ACC112 (cell line): ENCODE measurements around the gene JPT2.
A peak's percentile ranks its signal among the peaks of the same experiment; 100 is the strongest.

Source experiments
- H2AFZ ChIP-seq: fragments of 200-600 bp; sonication (generic); one replicate; pipeline ENCODE4 v1.6.0; 2017; ENCODE audit warnings: antibody characterized with exemption, low read length; ENCODE audit not compliant: unreplicated experiment
- H3K27ac ChIP-seq: fragments of 200-600 bp; sonication (generic); 2 replicates; pipeline ENCODE4 v1.5.1; 2014; ENCODE audit warnings: low read depth, mild to moderate bottlenecking, antibody characterized with exemption, low read length, moderate library complexity
- H3K27me3 ChIP-seq: fragments of 200-600 bp; sonication (generic); 2 replicates; pipeline ENCODE4 v1.6.1; 2014; ENCODE audit warnings: mild to moderate bottlenecking, antibody characterized with exemption, low read length, moderate library complexity, mixed read lengths; ENCODE audit not compliant: insufficient read depth
- H3K36me3 ChIP-seq: fragments of 200-600 bp; sonication (generic); 2 replicates; pipeline ENCODE4 v1.6.1; 2016; ENCODE audit warnings: mild to moderate bottlenecking, antibody characterized with exemption, low read length, moderate library complexity, mixed read lengths; ENCODE audit not compliant: insufficient read depth
- H3K4me1 ChIP-seq: fragments of 200-600 bp; sonication (generic); one replicate; pipeline ENCODE4 v1.6.1; 2016; ENCODE audit warnings: low read length, mixed read lengths; ENCODE audit not compliant: insufficient read depth, unreplicated experiment, control insufficient read depth
- H3K4me3 ChIP-seq: fragments of 200-600 bp; sonication (generic); 2 replicates; pipeline ENCODE4 v1.5.1; 2014; ENCODE audit warnings: mild to moderate bottlenecking, low read depth, low read length
- H3K79me2 ChIP-seq: fragments of 200-600 bp; sonication (generic); one replicate; pipeline ENCODE4 v1.6.0; 2016; ENCODE audit warnings: low read length; ENCODE audit not compliant: control insufficient read depth, unreplicated experiment, insufficient read depth

Gene JPT2

DNA sequence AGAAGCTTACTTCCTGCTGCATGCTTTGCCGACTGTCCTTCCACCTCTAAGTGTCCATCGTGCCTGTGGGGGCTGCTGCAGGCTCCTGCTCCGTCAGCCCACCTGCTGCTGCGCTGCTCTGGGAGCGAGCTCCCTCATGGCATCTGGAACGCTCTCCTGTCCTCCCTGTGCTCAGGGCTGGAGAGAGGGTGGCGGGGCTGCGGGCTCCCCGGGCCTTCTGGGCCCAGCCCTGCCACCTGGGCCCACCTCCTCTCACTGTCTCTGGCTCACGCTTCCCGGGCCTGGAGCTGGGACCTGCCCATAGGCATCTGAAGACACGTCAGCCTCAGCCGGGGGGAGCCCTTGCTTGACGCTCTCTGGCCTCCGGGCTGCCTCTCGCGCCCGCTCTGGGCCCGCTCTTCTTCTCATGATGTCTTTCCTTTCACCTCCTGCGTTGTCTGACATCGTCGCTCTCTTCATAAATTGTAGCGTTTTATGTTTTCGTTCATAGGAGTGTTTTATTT lies 66.3 kb downstream of the JPT2 start:
- Histone ChIP-seq H3K27ac (no peak overlapping the region), H3K4me1 (peaks cover 11% of the 10 kb centered on the region), H2AFZ (no peak overlapping the region), H3K4me3 (no peak overlapping the region), H3K36me3 (no peaks in the 10 kb centered on the region; the same call in 1 of the 2 replicates), H3K27me3 (no peaks in the 10 kb centered on the region), H3K79me2 (peaks cover 3% of the 10 kb centered on the region)

GRCh38 chr16:1745181-1745899 lies 67.3 kb downstream of the JPT2 start:
- Histone ChIP-seq H3K4me3 (no peak overlapping the region), H3K36me3 (no peaks in the 10 kb centered on the region; the same call in 1 of the 2 replicates), H3K27ac (peak overlapping the region; percentile 69)

DNA sequence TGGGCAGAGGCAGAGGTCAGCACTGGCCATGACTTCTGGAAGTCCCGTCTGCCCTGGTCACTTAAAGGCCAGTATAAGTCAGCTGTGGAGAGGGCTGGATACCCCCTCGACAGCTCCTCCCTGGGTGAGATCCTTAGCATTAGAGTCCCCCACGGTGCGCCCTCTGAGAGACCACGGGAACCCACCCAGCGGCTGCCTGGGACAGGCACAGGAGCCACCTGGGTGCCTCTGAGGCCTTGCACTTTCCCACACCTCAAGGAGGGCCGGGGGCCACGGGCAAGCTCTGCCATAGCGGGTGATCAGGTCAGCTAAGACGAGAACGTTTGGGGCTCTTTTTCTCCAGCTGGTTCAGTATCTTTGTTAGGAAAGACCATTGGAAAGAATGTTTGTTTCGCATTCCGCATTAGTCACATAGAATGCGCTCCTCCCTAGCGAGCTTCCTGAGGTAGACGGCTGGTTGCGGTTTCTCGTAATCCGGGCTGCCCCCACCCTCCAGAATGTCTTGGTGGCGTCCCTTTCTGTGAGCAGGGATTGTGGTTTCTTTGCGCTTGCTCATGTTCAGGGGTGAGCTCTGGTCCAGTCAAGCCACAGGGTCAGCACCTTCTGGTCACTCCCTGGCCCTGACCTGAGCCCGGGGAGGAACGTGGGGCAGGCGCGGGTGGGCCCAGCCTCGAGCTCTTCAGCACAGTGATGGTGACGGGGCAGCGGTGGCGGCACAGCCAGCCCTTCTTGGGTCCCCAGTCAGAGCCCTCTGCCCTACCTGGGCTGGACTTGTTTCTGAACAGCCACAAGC lies 68.0 kb downstream of the JPT2 start:
- Histone ChIP-seq H2AFZ (no peak overlapping the region), H3K27ac (peak overlapping the region; percentile 69), H3K36me3 (no peaks in the 10 kb centered on the region; the same call in 1 of the 2 replicates), H3K27me3 (no peaks in the 10 kb centered on the region), H3K4me1 (peaks cover 11% of the 10 kb centered on the region), H3K4me3 (no peak overlapping the region), H3K79me2 (peaks cover 3% of the 10 kb centered on the region)

More at GRCh38 chr16:1745181-1745899, 67.3 kb downstream of the JPT2 start:
- Histone ChIP-seq H3K79me2 (peaks cover 3% of the 10 kb centered on the region), H3K4me1 (peaks cover 11% of the 10 kb centered on the region), H3K27me3 (no peaks in the 10 kb centered on the region), H2AFZ (no peak overlapping the region)

GRCh38 chr16:1746693-1747195 lies 68.7 kb downstream of the JPT2 start:
- no peaks in the 10 kb centered on the region for H3K79me2 ChIP-seq
- peaks cover 11% of the 10 kb centered on the region for H3K4me1 ChIP-seq
- H3K27me3 ChIP-seq = no peaks in the 10 kb centered on the region
- no peaks in the 10 kb centered on the region; the same call in 1 of the 2 replicates for H3K36me3 ChIP-seq
- no peak overlapping the region for H3K4me3 ChIP-seq
- H3K27ac ChIP-seq = peak overlapping the region; percentile 43
- no peak overlapping the region for H2AFZ ChIP-seq

GRCh38 chr16:1747934-1748333 lies 69.9 kb downstream of the JPT2 start:
- H2AFZ ChIP-seq = no peak overlapping the region
- H3K27ac ChIP-seq = no peak overlapping the region
- no peaks in the 10 kb centered on the region; the same call in 1 of the 2 replicates for H3K36me3 ChIP-seq

DNA sequence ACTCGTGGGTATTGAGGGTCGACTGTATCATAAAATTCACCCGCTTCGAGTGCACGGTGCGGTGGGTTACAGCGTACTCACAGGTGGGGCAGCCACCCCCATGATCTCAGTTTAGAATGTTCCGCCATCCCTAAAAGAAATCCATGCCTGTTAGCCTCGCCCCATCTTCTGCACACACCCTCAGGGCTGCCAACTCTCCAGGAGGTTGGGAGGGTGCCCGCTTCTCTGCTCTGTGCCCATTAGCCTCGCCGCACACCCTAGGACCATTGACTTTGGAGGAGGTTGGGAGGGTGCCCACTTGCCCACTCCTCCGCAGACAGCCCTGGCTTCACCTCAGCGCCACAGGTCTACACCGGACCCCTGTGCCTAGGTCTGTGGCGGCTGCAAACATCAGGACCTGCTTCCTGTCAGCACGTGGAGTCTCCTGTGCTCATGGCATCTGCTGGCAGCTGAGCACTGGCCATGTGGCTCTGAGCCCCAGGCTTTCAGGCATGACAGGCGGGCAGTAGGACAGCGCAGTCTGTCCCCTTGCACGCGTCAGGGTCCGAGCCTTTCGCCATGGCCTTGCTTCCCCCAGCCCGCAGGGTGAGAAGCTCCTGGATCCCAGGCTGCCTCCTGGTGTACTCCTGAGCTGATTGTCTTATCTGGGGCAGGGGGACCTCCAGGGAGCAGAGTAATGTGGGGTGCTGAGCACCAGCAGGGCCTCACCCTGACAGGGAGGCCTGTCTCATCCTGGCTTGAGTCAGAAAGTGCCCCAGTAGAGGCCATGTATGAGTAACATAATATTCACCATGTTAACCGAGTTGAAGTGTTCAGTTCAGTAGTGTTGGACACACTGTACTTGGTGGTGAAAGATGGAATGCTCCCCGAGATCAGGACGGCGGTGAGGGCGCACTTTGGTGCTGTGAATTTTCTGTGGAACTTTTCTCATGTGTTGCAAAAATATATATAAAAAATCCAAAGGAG lies 71.4 kb downstream of the JPT2 start:
- no peak overlapping the region for H2AFZ ChIP-seq
- no peak overlapping the region for H3K27ac ChIP-seq
- no peaks in the 10 kb centered on the region; the same call in 1 of the 2 replicates for H3K36me3 ChIP-seq
- H3K4me3 ChIP-seq = no peak overlapping the region
- no peaks in the 10 kb centered on the region for H3K27me3 ChIP-seq
- no peaks in the 10 kb centered on the region for H3K79me2 ChIP-seq
- peaks cover 11% of the 10 kb centered on the region for H3K4me1 ChIP-seq

More at GRCh38 chr16:1747934-1748333, 69.9 kb downstream of the JPT2 start:
- peaks cover 11% of the 10 kb centered on the region for H3K4me1 ChIP-seq
- no peaks in the 10 kb centered on the region for H3K79me2 ChIP-seq
- H3K4me3 ChIP-seq = no peak overlapping the region
- no peaks in the 10 kb centered on the region for H3K27me3 ChIP-seq
